IMR-90 (cell line): ENCODE data around the gene AUTS2.

Experiments used
- CHD1 ChIP-seq: IDR thresholded peaks from 2 replicates; pipeline ENCODE4 v1.6.1; 2012; ENCODE audit warnings: low read depth, low read length, improper control_type of control experiment
- FOS ChIP-seq: fragments of 150-350 bp; IDR thresholded peaks from 2 replicates; pipeline ENCODE4 v1.6.1; 2016; ENCODE audit warnings: low read depth, low read length
- MAFK ChIP-seq: IDR thresholded peaks from 2 replicates; pipeline ENCODE4 v1.6.1; 2012; ENCODE audit warnings: low read depth, low read length, improper control_type of control experiment
- MXI1 ChIP-seq: IDR thresholded peaks from 2 replicates; pipeline ENCODE4 v1.6.1; 2012; ENCODE audit warnings: low read depth, mild to moderate bottlenecking, low read length, moderate library complexity, borderline replicate concordance
- POLR2A ChIP-seq: IDR thresholded peaks from 2 replicates; pipeline ENCODE4 v1.6.1; 2012; ENCODE audit warnings: mild to moderate bottlenecking, low read depth, low read length
- RAD21 ChIP-seq: IDR thresholded peaks from 2 replicates; pipeline ENCODE4 v1.6.1; 2012; ENCODE audit warnings: low read length, improper control_type of control experiment
- RCOR1 ChIP-seq: IDR thresholded peaks from 2 replicates; pipeline ENCODE4 v1.6.1; 2012; ENCODE audit warnings: mild to moderate bottlenecking, low read length, improper control_type of control experiment; ENCODE audit not compliant: insufficient replicate concordance
- TF ChIP-seq, protein P1 (sequence below): conservative IDR thresholded peaks from 2 replicates; pipeline ENCODE4 v1.5.1; 2012; ENCODE audit warnings: mild to moderate bottlenecking, low read depth, low read length, improper control_type of control experiment

DNA sequence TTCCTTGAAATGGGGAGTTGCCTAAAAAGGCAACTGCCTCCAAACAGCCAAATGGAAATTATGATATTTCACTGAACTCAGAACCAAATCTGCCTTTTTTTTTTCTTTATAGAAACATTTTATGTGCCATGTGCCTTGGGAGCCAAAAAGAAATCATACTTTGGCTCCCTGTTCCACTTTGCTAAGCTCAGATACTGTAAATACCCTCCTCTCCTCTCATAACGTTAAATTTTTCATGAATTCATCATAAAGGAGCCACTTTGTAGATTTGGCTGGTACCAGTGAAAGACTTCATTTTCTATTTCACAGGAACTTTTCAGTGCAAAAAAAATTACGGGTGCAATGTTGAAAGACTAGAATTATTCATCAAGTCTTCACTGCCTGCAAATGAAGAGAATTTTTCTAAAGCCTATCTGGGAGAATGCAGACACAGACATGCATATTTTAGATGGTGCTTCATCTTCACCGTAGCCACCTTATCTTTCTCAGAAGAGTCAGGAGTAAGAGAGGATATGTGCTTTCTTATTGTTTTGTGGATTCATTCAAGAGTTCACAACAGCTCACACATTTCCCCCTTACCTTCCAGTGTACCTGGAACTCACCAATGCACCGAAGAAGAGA is 791.4 kb downstream of the AUTS2 start:
- no peak for TF ChIP-seq RAD21
- TF ChIP-seq, protein P1, sequence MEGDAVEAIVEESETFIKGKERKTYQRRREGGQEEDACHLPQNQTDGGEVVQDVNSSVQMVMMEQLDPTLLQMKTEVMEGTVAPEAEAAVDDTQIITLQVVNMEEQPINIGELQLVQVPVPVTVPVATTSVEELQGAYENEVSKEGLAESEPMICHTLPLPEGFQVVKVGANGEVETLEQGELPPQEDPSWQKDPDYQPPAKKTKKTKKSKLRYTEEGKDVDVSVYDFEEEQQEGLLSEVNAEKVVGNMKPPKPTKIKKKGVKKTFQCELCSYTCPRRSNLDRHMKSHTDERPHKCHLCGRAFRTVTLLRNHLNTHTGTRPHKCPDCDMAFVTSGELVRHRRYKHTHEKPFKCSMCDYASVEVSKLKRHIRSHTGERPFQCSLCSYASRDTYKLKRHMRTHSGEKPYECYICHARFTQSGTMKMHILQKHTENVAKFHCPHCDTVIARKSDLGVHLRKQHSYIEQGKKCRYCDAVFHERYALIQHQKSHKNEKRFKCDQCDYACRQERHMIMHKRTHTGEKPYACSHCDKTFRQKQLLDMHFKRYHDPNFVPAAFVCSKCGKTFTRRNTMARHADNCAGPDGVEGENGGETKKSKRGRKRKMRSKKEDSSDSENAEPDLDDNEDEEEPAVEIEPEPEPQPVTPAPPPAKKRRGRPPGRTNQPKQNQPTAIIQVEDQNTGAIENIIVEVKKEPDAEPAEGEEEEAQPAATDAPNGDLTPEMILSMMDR: no peak
- TF ChIP-seq POLR2A: no peak
- no peak for TF ChIP-seq RCOR1
- TF ChIP-seq MXI1: no peak
- TF ChIP-seq MAFK: no peak
- TF ChIP-seq CHD1: no peak
- no peak for TF ChIP-seq FOS
